PFSK-1 (cell line): Measurements from ENCODE around the gene HNRNPA2B1.

Source experiments
- FOXP2 ChIP-seq: optimal IDR thresholded peaks from 2 replicates; pipeline ENCODE3; 2011; ENCODE audit warnings: borderline replicate concordance, control low read depth, inconsistent platforms; ENCODE audit not compliant: insufficient read depth; ENCODE audit errors: extremely low read length, extremely low read depth
- POLR2AphosphoS5 ChIP-seq: IDR thresholded peaks from 2 replicates; pipeline ENCODE4 v1.6.1; 2012; ENCODE audit warnings: low read depth, mild to moderate bottlenecking, control low read depth, low read length, moderate library complexity
- SIN3A ChIP-seq: IDR thresholded peaks from 2 replicates; pipeline ENCODE4 v1.6.1; 2012; ENCODE audit warnings: mild to moderate bottlenecking, low read length, moderate library complexity, borderline replicate concordance; ENCODE audit not compliant: insufficient read depth
- TAF1 ChIP-seq: IDR thresholded peaks from 2 replicates; pipeline ENCODE4 v1.6.1; 2012; ENCODE audit warnings: low read length, control low read depth, borderline replicate concordance; ENCODE audit not compliant: insufficient read depth
- TF ChIP-seq, protein P1 (sequence below), 2 experiments: IDR thresholded peaks; 2 replicates each; pipeline versions ENCODE4 v1.6.1 to v1.8.0; 2011 to 2012; ENCODE audit warnings: low read depth in 2 of 2, low read length in 2 of 2, control low read depth in 1 of 2, inconsistent platforms in 1 of 2, mild to moderate bottlenecking in 1 of 2, moderate library complexity in 1 of 2; ENCODE audit not compliant: insufficient read depth in 1 of 2

Gene HNRNPA2B1

DNA sequence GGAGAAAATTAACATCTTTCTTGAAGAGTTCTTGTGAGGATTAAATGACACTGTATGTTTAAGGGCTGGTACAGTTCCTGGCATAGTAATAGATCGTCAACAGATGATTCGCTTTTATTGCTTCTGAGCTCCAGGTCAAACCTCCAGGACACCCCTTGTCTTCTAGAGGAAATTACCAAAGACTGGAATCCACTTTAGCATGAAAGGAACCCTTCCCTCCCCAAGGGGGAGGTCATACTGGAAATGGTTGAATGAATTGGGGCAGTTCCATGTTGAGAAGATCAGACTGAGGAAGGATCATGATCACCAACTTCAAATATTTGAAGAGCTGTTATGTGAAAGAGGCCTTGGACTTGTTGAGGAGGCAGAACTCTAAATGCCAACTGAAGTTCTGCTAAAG, 39.6 kb downstream of the HNRNPA2B1 start:
- no peak for TF ChIP-seq TAF1
- no peak for TF ChIP-seq FOXP2
- TF ChIP-seq SIN3A: no peak
- TF ChIP-seq, protein P1, sequence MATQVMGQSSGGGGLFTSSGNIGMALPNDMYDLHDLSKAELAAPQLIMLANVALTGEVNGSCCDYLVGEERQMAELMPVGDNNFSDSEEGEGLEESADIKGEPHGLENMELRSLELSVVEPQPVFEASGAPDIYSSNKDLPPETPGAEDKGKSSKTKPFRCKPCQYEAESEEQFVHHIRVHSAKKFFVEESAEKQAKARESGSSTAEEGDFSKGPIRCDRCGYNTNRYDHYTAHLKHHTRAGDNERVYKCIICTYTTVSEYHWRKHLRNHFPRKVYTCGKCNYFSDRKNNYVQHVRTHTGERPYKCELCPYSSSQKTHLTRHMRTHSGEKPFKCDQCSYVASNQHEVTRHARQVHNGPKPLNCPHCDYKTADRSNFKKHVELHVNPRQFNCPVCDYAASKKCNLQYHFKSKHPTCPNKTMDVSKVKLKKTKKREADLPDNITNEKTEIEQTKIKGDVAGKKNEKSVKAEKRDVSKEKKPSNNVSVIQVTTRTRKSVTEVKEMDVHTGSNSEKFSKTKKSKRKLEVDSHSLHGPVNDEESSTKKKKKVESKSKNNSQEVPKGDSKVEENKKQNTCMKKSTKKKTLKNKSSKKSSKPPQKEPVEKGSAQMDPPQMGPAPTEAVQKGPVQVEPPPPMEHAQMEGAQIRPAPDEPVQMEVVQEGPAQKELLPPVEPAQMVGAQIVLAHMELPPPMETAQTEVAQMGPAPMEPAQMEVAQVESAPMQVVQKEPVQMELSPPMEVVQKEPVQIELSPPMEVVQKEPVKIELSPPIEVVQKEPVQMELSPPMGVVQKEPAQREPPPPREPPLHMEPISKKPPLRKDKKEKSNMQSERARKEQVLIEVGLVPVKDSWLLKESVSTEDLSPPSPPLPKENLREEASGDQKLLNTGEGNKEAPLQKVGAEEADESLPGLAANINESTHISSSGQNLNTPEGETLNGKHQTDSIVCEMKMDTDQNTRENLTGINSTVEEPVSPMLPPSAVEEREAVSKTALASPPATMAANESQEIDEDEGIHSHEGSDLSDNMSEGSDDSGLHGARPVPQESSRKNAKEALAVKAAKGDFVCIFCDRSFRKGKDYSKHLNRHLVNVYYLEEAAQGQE (IDR thresholded peaks at IDR 0.05; ENCODE audit: insufficient read depth in 1 of 2, low read depth in 2 of 2, low read length in 2 of 2): no peak
- no peak for TF ChIP-seq POLR2AphosphoS5

DNA sequence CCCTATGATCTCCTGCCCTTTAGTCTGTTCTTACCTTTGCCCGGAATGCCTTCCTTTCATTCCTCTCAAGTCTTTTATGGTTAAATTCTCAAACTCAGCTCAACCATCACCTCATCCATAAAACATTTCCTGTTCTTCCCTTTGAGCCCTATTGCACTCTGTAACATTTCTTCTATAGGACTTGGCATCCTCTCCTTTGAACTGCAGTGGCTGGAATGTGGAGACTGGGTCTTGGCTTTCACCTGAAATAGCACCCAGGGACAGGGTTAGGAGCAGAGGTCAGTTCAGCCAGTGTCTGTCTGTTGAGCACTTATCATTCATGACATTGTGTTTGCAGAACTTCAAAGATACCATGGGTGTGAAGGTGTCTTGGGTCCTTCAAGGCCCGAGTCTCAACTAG, 41.3 kb downstream of the HNRNPA2B1 start:
- TF ChIP-seq, protein P1 (IDR thresholded peaks at IDR 0.05; ENCODE audit: insufficient read depth in 1 of 2, low read depth in 2 of 2, low read length in 2 of 2): no peak
- TF ChIP-seq POLR2AphosphoS5 (no peak), SIN3A (no peak), TAF1 (no peak), FOXP2 (no peak)

DNA sequence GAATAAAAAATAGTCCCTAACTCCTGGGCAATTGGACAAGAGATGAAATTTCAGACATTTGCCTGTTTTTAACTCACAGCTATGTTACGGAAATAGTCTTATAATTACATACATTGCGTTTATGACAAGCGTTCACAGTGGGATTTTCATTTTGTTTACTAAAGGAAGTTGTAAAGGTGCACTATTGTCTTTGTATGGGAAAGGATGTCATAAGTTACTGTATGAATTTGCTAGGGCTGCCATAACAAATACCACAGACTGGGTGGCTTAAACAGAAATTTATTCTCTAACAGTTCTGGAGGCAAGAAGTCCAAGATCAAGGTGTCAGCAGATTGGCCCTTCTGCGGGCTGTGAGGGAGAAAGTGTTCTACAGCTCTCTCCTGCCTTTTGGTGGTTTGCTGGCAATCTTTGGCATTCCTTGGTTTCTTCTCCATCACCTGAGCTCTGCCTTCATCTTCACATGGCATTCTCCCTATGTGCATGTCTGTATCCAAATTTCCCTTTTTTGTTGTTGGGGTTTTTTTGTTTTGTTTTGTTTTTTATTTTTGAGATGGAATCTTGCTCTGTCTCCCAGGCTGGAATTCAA, 42.9 kb downstream of the HNRNPA2B1 start:
- no peak for TF ChIP-seq POLR2AphosphoS5
- no peak for TF ChIP-seq SIN3A
- no peak for TF ChIP-seq TAF1
- TF ChIP-seq, protein P1 (IDR thresholded peaks at IDR 0.05; ENCODE audit: insufficient read depth in 1 of 2, low read depth in 2 of 2, low read length in 2 of 2): no peak
- no peak for TF ChIP-seq FOXP2

DNA sequence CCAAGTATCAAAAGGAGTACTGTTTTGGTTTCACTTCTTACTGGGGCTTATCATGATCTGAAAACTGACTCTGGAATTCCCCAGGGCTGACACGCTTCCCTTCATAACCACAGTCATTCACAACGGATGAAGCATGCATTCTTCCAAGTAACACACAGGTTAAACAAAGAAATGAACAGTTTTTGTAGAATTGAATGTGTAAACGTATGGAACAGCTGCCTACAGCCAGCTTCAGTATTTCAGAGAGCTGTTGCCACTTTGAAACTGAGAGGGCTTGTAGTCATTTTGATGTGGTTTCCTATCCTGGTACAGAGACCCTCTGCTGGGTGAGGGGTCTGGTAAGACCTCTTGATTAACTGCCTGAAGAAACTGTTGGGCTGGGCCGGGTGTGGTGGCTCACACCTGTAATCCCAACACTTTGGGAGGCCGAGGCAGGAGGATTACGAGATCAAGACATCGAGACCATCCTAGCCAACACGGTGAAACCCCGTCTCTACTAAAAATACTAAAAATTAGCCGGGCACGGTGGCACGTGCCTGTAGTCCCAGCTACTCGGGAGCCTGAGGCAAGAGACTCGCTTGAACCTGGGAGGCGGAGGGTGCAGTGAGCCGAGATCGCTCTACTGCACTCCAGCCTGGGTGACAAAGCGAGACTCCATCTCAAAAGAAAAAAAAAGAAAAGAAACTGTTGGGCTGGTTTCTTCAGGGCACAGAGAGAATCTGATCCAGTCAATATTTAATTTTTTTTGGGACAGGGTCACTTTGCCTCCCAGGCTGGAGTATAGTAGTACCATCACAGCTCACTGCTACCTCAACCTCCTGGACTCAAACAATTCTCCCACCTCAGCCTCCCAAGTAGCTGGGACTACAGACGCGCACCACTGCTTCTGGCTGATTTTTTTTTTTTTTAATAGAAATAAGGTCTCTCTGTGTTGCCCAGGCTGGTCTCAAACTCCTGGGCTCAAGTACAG, 43.8 kb downstream of the HNRNPA2B1 start:
- no peak for TF ChIP-seq SIN3A
- TF ChIP-seq, protein P1 (IDR thresholded peaks at IDR 0.05; ENCODE audit: insufficient read depth in 1 of 2, low read depth in 2 of 2, low read length in 2 of 2): no peak
- TF ChIP-seq POLR2AphosphoS5: no peak
- no peak for TF ChIP-seq FOXP2
- TF ChIP-seq TAF1: no peak
